HL-60 (cell line): ENCODE measurements around the gene OMG.

ENCODE experiments used
- DNase-seq, 2 experiments: peaks; one replicate each; pipeline ENCODE4 v3.0.0-alpha.2; 2010 to 2020; ENCODE audit warnings: low read depth in 1 of 2, low spot score in 1 of 2
- H3K27ac ChIP-seq: fragments of 250-450 bp; sonication (Bioruptor Pico); replicated peaks from 2 replicates; pipeline ENCODE4 v1.5.1; 2020; ENCODE audit warnings: mild to moderate bottlenecking, moderate library complexity
- H3K27me3 ChIP-seq: fragments of 250-450 bp; sonication (Bioruptor Pico); 2 replicates; pipeline ENCODE4 v1.5.1; 2021; ENCODE audit warnings: mild to moderate bottlenecking, moderate library complexity; ENCODE audit not compliant: insufficient read depth, poor library complexity, severe bottlenecking
- H3K4me3 ChIP-seq: replicated peaks from 2 replicates; pipeline ENCODE4 v1.5.1; 2011; ENCODE audit warnings: mild to moderate bottlenecking, control low read depth, low read length; ENCODE audit not compliant: insufficient read depth
- CTCF ChIP-seq: IDR thresholded peaks from one replicate; pipeline ENCODE4 v1.5.1; 2011; ENCODE audit warnings: low read length, control low read depth, inconsistent platforms; ENCODE audit not compliant: insufficient read depth
- GABPA ChIP-seq: IDR thresholded peaks from 2 replicates; pipeline ENCODE4 v1.6.1; 2012; ENCODE audit warnings: low read depth
- POLR2AphosphoS5 ChIP-seq: IDR thresholded peaks from 2 replicates; pipeline ENCODE4 v1.6.1; 2012; ENCODE audit warnings: low read depth
- REST ChIP-seq: IDR thresholded peaks from 2 replicates; pipeline ENCODE4 v1.6.1; 2012; ENCODE audit warnings: low read depth; ENCODE audit not compliant: insufficient replicate concordance
- SPI1 ChIP-seq: IDR thresholded peaks from 2 replicates; pipeline ENCODE4 v1.6.1; 2012; ENCODE audit warnings: low read depth, mild to moderate bottlenecking, borderline replicate concordance

The OMG gene

GRCh38 chr17:31249835-31250141 lies 47.3 kb downstream of the OMG start:
- TF ChIP-seq GABPA (no peak), CTCF (no peak), REST (no peak), SPI1 (no peak), POLR2AphosphoS5 (no peak)
- no peaks in the 10 kb centered on the region for H3K27me3 ChIP-seq
- DNase-seq = no peak
- H3K27ac ChIP-seq = no peak overlapping the region
- no peak overlapping the region for H3K4me3 ChIP-seq

- H3K27me3 ChIP-seq = no peaks in the 10 kb centered on the region
- no peak for DNase-seq
- H3K27ac ChIP-seq = no peak overlapping the region
- TF ChIP-seq POLR2AphosphoS5 (no peak), SPI1 (no peak), CTCF (no peak), GABPA (no peak), REST (no peak)
- no peak overlapping the region for H3K4me3 ChIP-seq
Measured at GRCh38 chr17:31248986-31249834, 47.8 kb downstream of the OMG start.
